GM23338 (cell line): ENCODE data around the gene GRAMD1B. TPM values are rescaled to one million over a fixed set of nuclear protein-coding genes. Genes with fewer than 3 reads are reported as not detected.

Experiments used
- ATAC-seq: fragments of 200-7000 bp; cut with Tn5 transposase; 3 replicates; pipeline ENCODE4 v1.9.1; 2020
- DNase-seq: peaks from one replicate; pipeline ENCODE4 v3.0.0-alpha.2; 2015; ENCODE audit warnings: low spot score
- H2AFZ ChIP-seq: fragments of 200-600 bp; sonication (generic); 2 replicates; pipeline ENCODE4 v1.8.0; 2016; ENCODE audit warnings: antibody characterized with exemption, mild to moderate bottlenecking, moderate library complexity
- H3F3A ChIP-seq: fragments of 200-600 bp; sonication (generic); replicated peaks from 2 replicates; pipeline ENCODE4 v1.8.0; 2017; ENCODE audit warnings: antibody characterized with exemption, mixed run types, low read depth
- H3K27ac ChIP-seq: fragments of 200-600 bp; sonication (generic); 2 replicates; pipeline ENCODE4 v1.6.1; 2016; ENCODE audit warnings: low read depth
- H3K27me3 ChIP-seq: fragments of 200-600 bp; sonication (generic); 2 replicates; pipeline ENCODE4 v1.8.0; 2016; ENCODE audit warnings: mild to moderate bottlenecking, mixed run types, moderate library complexity; ENCODE audit not compliant: insufficient read depth
- H3K36me3 ChIP-seq: fragments of 200-600 bp; sonication (generic); 2 replicates; pipeline ENCODE4 v1.8.0; 2016; ENCODE audit warnings: mild to moderate bottlenecking; ENCODE audit not compliant: insufficient read depth
- H3K4me1 ChIP-seq: fragments of 200-600 bp; sonication (generic); 2 replicates; pipeline ENCODE4 v1.8.0; 2016; ENCODE audit warnings: mild to moderate bottlenecking, moderate library complexity; ENCODE audit not compliant: insufficient read depth
- H3K4me2 ChIP-seq: fragments of 200-600 bp; sonication (generic); 2 replicates; pipeline ENCODE4 v1.7.1; 2017; ENCODE audit warnings: mixed run types
- H3K4me3 ChIP-seq: fragments of 200-600 bp; sonication (generic); 2 replicates; pipeline ENCODE4 v1.6.1; 2016; ENCODE audit warnings: mixed run types
- H3K79me2 ChIP-seq: fragments of 200-600 bp; sonication (generic); replicated peaks from 2 replicates; pipeline ENCODE4 v1.8.0; 2017; ENCODE audit warnings: mild to moderate bottlenecking; ENCODE audit not compliant: insufficient read depth
- H3K9me2 ChIP-seq: fragments of 200-600 bp; sonication (generic); 2 replicates; pipeline ENCODE4 v1.8.0; 2017; ENCODE audit not compliant: insufficient read depth
- H4K20me1 ChIP-seq: fragments of 200-600 bp; sonication (generic); replicated peaks from 2 replicates; pipeline ENCODE4 v1.8.0; 2017; ENCODE audit warnings: mild to moderate bottlenecking; ENCODE audit not compliant: insufficient read depth
- H3K27ac Mint-ChIP-seq: 2 replicates; pipeline ENCODE4 v1.8.0; 2020; ENCODE audit warnings: inconsistent platforms, mild to moderate bottlenecking, moderate library complexity, mixed read lengths
- H3K27me3 Mint-ChIP-seq: 3 replicates; pipeline ENCODE4 v1.8.0; 2022; ENCODE audit warnings: low read depth, mild to moderate bottlenecking, moderate library complexity, mixed read lengths, inconsistent platforms; ENCODE audit not compliant: insufficient read depth, poor library complexity
- H3K36me3 Mint-ChIP-seq: 3 replicates; pipeline ENCODE4 v1.8.0; 2021; ENCODE audit warnings: low read depth, mild to moderate bottlenecking, inconsistent platforms, moderate library complexity, mixed read lengths
- H3K4me1 Mint-ChIP-seq: 3 replicates; pipeline ENCODE4 v1.8.0; 2020; ENCODE audit warnings: mild to moderate bottlenecking, inconsistent platforms, mixed read lengths
- H3K4me3 Mint-ChIP-seq: 3 replicates; pipeline ENCODE4 v1.8.0; 2021; ENCODE audit warnings: moderate library complexity, mild to moderate bottlenecking, inconsistent platforms, mixed read lengths
- H3K9me3 Mint-ChIP-seq: 3 replicates; pipeline ENCODE4 v1.8.0; 2020; ENCODE audit warnings: moderate library complexity, mild to moderate bottlenecking, inconsistent platforms, mixed read lengths
- CREB1 ChIP-seq: fragments of 250-450 bp; sonication (Bioruptor Pico); IDR thresholded peaks from 2 replicates; pipeline ENCODE4 v1.5.0; 2020; ENCODE audit warnings: low read depth, mild to moderate bottlenecking, moderate library complexity
- EZH2 ChIP-seq: fragments of 200-600 bp; sonication (generic); IDR thresholded peaks from one replicate; pipeline ENCODE4 v1.8.0; 2017; ENCODE audit warnings: antibody characterized with exemption, mild to moderate bottlenecking, low read depth; ENCODE audit not compliant: unreplicated experiment
- EZH2phosphoT487 ChIP-seq: fragments of 200-600 bp; sonication (generic); IDR thresholded peaks from one replicate; pipeline ENCODE4 v1.8.1; 2018; ENCODE audit warnings: antibody characterized with exemption; ENCODE audit not compliant: unreplicated experiment
- JUNB ChIP-seq: IDR thresholded peaks from one replicate; pipeline ENCODE4 v1.6.1; 2016; ENCODE audit warnings: antibody characterized with exemption; ENCODE audit not compliant: unreplicated experiment
- NANOG ChIP-seq: IDR thresholded peaks from 2 replicates; pipeline ENCODE4 v1.6.1; 2016; ENCODE audit warnings: antibody characterized with exemption, borderline replicate concordance
- POLR2AphosphoS5 ChIP-seq: IDR thresholded peaks from 2 replicates; pipeline ENCODE4 v1.6.1; 2016; ENCODE audit warnings: antibody characterized with exemption, low read depth
- STAT1 ChIP-seq: IDR thresholded peaks from one replicate; pipeline ENCODE4 v1.6.1; 2016; ENCODE audit warnings: antibody characterized with exemption; ENCODE audit not compliant: unreplicated experiment
- ZNF114 ChIP-seq: fragments of 250-450 bp; sonication (Bioruptor Pico); IDR thresholded peaks from 2 replicates; pipeline ENCODE4 v1.5.0; 2020; ENCODE audit warnings: mild to moderate bottlenecking, moderate library complexity
- ZNF331 ChIP-seq: fragments of 250-450 bp; sonication (Bioruptor Pico); IDR thresholded peaks from 2 replicates; pipeline ENCODE4 v1.5.0; 2020; ENCODE audit warnings: low read depth, mild to moderate bottlenecking, moderate library complexity
- polyA plus RNA-seq: library from polyadenylated mRNA; unstranded; fragments of >200 nt; fragmentation: Nextera tagmentation; extraction: Ambion mirVana; gene quantifications from 2 replicates; pipeline ENCODE4 v1.2.1, GENCODE V29; 2016
- total RNA-seq: library from RNA; depleted of rRNA; stranded (reverse); fragments of >200 nt; shearing (Covaris generic); gene quantifications from 2 replicates; pipeline ENCODE4 v1.2.3, GENCODE V29; 2014
- TF ChIP-seq, protein P1 (sequence below): fragments of 250-450 bp; sonication (Bioruptor Pico); IDR thresholded peaks from 2 replicates; pipeline ENCODE4 v1.5.0; 2020; ENCODE audit warnings: mild to moderate bottlenecking, moderate library complexity
- TF ChIP-seq, protein P2 (sequence below): IDR thresholded peaks from one replicate; pipeline ENCODE4 v1.6.1; 2018; ENCODE audit warnings: antibody characterized with exemption; ENCODE audit not compliant: unreplicated experiment
- TF ChIP-seq, protein P3 (sequence below): IDR thresholded peaks from 2 replicates; pipeline ENCODE4 v1.6.1; 2016; ENCODE audit warnings: antibody characterized with exemption
- TF ChIP-seq, protein P4 (sequence below), 2 experiments: fragments of 200-600 bp in 1 of 2; sonication (generic) in 1 of 2; conservative IDR thresholded peaks; 2 replicates each; pipeline versions ENCODE4 v1.5.1 to v1.6.1; 2016 to 2017; ENCODE audit warnings: antibody characterized with exemption in 2 of 2, low read depth in 2 of 2, mild to moderate bottlenecking in 2 of 2, moderate library complexity in 1 of 2

GRAMD1B gene
- total and polyA plus RNA-seq, 2 experiments from 2014 or later: 3.7 to 24.3 TPM

GRCh38 chr11:123487157-123487744, 57.2 kb downstream of the GRAMD1B start:
- H2AFZ ChIP-seq: no peak overlapping the region
- H3K36me3 Mint-ChIP-seq: no peaks in the 10 kb centered on the region; the same call in 2 of the 3 replicates

More at GRCh38 chr11:123487157-123487744, 57.2 kb downstream of the GRAMD1B start:
- Histone ChIP-seq H4K20me1 (no peaks in the 10 kb centered on the region; the same call in 1 of the 2 replicates), H3K36me3 (no peaks in the 10 kb centered on the region), H3K27ac (no peak overlapping the region), H3K9me2 (no peaks in the 10 kb centered on the region), H3K4me3 (no peak overlapping the region), H3K79me2 (no peaks in the 10 kb centered on the region), H3F3A (no peaks in the 10 kb centered on the region), H3K4me1 (no peaks in the 10 kb centered on the region), H3K27me3 (no peaks in the 10 kb centered on the region), H3K4me2 (no peak overlapping the region)
- H3K4me3 Mint-ChIP-seq: no peak overlapping the region
- no peaks in the 10 kb centered on the region for H3K9me3 Mint-ChIP-seq
- no peak for ATAC-seq
- peaks cover under 1% of the 10 kb centered on the region for H3K4me1 Mint-ChIP-seq
- H3K27ac Mint-ChIP-seq: peak overlapping the region; percentile 78
- DNase-seq: no peak
- no peaks in the 10 kb centered on the region for H3K27me3 Mint-ChIP-seq
- TF ChIP-seq ZNF331 (CRISPR knock-in tag) (no peak), EZH2 (no peak), JUNB (no peak), POLR2AphosphoS5 (no peak), CREB1 (CRISPR knock-in tag) (no peak), STAT1 (no peak), ZNF114 (no peak), EZH2phosphoT487 (no peak), NANOG (no peak)
- TF ChIP-seq, protein P1, sequence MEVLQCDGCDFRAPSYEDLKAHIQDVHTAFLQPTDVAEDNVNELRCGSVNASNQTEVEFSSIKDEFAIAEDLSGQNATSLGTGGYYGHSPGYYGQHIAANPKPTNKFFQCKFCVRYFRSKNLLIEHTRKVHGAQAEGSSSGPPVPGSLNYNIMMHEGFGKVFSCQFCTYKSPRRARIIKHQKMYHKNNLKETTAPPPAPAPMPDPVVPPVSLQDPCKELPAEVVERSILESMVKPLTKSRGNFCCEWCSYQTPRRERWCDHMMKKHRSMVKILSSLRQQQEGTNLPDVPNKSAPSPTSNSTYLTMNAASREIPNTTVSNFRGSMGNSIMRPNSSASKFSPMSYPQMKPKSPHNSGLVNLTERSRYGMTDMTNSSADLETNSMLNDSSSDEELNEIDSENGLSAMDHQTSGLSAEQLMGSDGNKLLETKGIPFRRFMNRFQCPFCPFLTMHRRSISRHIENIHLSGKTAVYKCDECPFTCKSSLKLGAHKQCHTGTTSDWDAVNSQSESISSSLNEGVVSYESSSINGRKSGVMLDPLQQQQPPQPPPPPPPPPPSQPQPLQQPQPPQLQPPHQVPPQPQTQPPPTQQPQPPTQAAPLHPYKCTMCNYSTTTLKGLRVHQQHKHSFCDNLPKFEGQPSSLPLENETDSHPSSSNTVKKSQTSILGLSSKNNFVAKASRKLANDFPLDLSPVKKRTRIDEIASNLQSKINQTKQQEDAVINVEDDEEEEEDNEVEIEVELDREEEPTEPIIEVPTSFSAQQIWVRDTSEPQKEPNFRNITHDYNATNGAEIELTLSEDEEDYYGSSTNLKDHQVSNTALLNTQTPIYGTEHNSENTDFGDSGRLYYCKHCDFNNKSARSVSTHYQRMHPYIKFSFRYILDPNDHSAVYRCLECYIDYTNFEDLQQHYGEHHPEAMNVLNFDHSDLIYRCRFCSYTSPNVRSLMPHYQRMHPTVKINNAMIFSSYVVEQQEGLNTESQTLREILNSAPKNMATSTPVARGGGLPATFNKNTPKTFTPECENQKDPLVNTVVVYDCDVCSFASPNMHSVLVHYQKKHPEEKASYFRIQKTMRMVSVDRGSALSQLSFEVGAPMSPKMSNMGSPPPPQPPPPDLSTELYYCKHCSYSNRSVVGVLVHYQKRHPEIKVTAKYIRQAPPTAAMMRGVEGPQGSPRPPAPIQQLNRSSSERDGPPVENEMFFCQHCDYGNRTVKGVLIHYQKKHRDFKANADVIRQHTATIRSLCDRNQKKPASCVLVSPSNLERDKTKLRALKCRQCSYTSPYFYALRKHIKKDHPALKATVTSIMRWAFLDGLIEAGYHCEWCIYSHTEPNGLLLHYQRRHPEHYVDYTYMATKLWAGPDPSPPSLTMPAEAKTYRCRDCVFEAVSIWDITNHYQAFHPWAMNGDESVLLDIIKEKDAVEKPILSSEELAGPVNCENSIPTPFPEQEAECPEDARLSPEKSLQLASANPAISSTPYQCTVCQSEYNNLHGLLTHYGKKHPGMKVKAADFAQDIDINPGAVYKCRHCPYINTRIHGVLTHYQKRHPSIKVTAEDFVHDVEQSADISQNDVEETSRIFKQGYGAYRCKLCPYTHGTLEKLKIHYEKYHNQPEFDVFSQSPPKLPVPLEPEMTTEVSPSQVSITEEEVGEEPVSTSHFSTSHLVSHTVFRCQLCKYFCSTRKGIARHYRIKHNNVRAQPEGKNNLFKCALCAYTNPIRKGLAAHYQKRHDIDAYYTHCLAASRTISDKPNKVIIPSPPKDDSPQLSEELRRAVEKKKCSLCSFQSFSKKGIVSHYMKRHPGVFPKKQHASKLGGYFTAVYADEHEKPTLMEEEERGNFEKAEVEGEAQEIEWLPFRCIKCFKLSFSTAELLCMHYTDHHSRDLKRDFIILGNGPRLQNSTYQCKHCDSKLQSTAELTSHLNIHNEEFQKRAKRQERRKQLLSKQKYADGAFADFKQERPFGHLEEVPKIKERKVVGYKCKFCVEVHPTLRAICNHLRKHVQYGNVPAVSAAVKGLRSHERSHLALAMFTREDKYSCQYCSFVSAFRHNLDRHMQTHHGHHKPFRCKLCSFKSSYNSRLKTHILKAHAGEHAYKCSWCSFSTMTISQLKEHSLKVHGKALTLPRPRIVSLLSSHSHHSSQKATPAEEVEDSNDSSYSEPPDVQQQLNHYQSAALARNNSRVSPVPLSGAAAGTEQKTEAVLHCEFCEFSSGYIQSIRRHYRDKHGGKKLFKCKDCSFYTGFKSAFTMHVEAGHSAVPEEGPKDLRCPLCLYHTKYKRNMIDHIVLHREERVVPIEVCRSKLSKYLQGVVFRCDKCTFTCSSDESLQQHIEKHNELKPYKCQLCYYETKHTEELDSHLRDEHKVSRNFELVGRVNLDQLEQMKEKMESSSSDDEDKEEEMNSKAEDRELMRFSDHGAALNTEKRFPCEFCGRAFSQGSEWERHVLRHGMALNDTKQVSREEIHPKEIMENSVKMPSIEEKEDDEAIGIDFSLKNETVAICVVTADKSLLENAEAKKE (CRISPR knock-in tag): no peak
- TF ChIP-seq, protein P2, sequence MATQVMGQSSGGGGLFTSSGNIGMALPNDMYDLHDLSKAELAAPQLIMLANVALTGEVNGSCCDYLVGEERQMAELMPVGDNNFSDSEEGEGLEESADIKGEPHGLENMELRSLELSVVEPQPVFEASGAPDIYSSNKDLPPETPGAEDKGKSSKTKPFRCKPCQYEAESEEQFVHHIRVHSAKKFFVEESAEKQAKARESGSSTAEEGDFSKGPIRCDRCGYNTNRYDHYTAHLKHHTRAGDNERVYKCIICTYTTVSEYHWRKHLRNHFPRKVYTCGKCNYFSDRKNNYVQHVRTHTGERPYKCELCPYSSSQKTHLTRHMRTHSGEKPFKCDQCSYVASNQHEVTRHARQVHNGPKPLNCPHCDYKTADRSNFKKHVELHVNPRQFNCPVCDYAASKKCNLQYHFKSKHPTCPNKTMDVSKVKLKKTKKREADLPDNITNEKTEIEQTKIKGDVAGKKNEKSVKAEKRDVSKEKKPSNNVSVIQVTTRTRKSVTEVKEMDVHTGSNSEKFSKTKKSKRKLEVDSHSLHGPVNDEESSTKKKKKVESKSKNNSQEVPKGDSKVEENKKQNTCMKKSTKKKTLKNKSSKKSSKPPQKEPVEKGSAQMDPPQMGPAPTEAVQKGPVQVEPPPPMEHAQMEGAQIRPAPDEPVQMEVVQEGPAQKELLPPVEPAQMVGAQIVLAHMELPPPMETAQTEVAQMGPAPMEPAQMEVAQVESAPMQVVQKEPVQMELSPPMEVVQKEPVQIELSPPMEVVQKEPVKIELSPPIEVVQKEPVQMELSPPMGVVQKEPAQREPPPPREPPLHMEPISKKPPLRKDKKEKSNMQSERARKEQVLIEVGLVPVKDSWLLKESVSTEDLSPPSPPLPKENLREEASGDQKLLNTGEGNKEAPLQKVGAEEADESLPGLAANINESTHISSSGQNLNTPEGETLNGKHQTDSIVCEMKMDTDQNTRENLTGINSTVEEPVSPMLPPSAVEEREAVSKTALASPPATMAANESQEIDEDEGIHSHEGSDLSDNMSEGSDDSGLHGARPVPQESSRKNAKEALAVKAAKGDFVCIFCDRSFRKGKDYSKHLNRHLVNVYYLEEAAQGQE: no peak
- TF ChIP-seq, protein P3, sequence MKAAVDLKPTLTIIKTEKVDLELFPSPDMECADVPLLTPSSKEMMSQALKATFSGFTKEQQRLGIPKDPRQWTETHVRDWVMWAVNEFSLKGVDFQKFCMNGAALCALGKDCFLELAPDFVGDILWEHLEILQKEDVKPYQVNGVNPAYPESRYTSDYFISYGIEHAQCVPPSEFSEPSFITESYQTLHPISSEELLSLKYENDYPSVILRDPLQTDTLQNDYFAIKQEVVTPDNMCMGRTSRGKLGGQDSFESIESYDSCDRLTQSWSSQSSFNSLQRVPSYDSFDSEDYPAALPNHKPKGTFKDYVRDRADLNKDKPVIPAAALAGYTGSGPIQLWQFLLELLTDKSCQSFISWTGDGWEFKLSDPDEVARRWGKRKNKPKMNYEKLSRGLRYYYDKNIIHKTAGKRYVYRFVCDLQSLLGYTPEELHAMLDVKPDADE: no peak
- TF ChIP-seq, protein P4, sequence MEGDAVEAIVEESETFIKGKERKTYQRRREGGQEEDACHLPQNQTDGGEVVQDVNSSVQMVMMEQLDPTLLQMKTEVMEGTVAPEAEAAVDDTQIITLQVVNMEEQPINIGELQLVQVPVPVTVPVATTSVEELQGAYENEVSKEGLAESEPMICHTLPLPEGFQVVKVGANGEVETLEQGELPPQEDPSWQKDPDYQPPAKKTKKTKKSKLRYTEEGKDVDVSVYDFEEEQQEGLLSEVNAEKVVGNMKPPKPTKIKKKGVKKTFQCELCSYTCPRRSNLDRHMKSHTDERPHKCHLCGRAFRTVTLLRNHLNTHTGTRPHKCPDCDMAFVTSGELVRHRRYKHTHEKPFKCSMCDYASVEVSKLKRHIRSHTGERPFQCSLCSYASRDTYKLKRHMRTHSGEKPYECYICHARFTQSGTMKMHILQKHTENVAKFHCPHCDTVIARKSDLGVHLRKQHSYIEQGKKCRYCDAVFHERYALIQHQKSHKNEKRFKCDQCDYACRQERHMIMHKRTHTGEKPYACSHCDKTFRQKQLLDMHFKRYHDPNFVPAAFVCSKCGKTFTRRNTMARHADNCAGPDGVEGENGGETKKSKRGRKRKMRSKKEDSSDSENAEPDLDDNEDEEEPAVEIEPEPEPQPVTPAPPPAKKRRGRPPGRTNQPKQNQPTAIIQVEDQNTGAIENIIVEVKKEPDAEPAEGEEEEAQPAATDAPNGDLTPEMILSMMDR (conservative IDR thresholded peaks at IDR 0.05; ENCODE audit: low read depth in 2 of 2): no peak
